ENCODE results near the gene ATF6.

- TF ChIP-seq ATF3 (IDR thresholded peaks at IDR 0.05) (no peak), CTCF (IDR thresholded peaks at IDR 0.05; ENCODE audit: low read depth, low read length, missing input control) (no peak), GABPA (IDR thresholded peaks at IDR 0.05 in 1 of 2, conservative IDR thresholded peaks at IDR 0.05 in 1 of 2) (no peak), TAF1 (conservative IDR thresholded peaks at IDR 0.05) (no peak), RAD21 (IDR thresholded peaks at IDR 0.05) (no peak), MAX (IDR thresholded peaks at IDR 0.05) (no peak), FOXA1 (IDR thresholded peaks at IDR 0.05) (no peak), YY1 (IDR thresholded peaks at IDR 0.05) (no peak), SP1 (IDR thresholded peaks at IDR 0.05) (no peak), ZBTB33 (IDR thresholded peaks at IDR 0.05) (no peak), REST (IDR thresholded peaks at IDR 0.05) (no peak), HNF4G (IDR thresholded peaks at IDR 0.05) (no peak), EGR1 (IDR thresholded peaks at IDR 0.05; ENCODE audit: low read depth in 2 of 2) (no peak)
These were observed 106.4 kb downstream of the ATF6 start for GRCh38 chr1:161872506-161872905.

Measured in liver (tissue), 3 donors.